Ovary (tissue), 3 donors: ENCODE measurements around the gene SIDT2.

Source experiments
- CTCF ChIP-seq, 3 donors: fragments of 450-650 bp in 2 of 3; fragments of 200-600 bp in 1 of 3; IDR thresholded peaks; one replicate each; pipeline versions ENCODE4 v1.5.1 to v1.8.0; 2016 to 2022; ENCODE audit warnings: antibody characterized with exemption in 3 of 3, mild to moderate bottlenecking in 1 of 3
- EP300 ChIP-seq: sonication (generic); formaldehyde crosslinking; IDR thresholded peaks from one replicate; pipeline ENCODE4 v1.6.1; 2017; ENCODE audit warnings: antibody characterized with exemption
- POLR2A ChIP-seq: fragments of 450-650 bp; IDR thresholded peaks from one replicate; pipeline ENCODE4 v1.6.1; 2017; ENCODE audit warnings: antibody characterized with exemption, mild to moderate bottlenecking, moderate library complexity
- donor health status: DM: no; HTN: no; CAD: no.

GRCh38 chr11:117180020-117180419 is 1.5 kb downstream of the SIDT2 start:
- no peak for TF ChIP-seq CTCF (IDR thresholded peaks at IDR 0.05)
- TF ChIP-seq POLR2A: no peak
- TF ChIP-seq EP300: no peak
